ENCODE results near the gene DTNB. TPM values are rescaled to one million over a fixed set of nuclear protein-coding genes. Genes with fewer than 3 reads are reported as not detected.

DTNB gene
- total and polyA plus RNA-seq, 2 donors (not counting 1 experiment from before 2014, with no cell fraction given) = 5.1 to 5.4 TPM

- peak overlapping the region; percentile 75 for H3K4me2 ChIP-seq (ENCODE audit: extremely low read depth, insufficient read depth, low read length)
- no peaks in the 10 kb centered on the region for H4K20me1 ChIP-seq (ENCODE audit: control insufficient read depth, extremely low read depth, insufficient read depth, low read length)
- peaks cover 2% of the 10 kb centered on the region for H3K4me1 ChIP-seq (ENCODE audit: control insufficient read depth, extremely low read depth, insufficient read depth, low read length)
- peak overlapping the region; percentile 33 to 65 (median 42) for H3K4me3 ChIP-seq (replicated peaks in 1 of 4; ENCODE audit: control extremely low read depth in 1 of 4, insufficient read depth in 1 of 4, low read depth in 3 of 4, low read length in 4 of 4)
- no peak overlapping the region for H3K27ac ChIP-seq (ENCODE audit: insufficient read depth, low read length)
- H2AFZ ChIP-seq (ENCODE audit: low read length) = no peak overlapping the region
- no peaks in the 10 kb centered on the region for H3K79me2 ChIP-seq (ENCODE audit: control insufficient read depth, insufficient read depth, low read length)
- no peak for DNase-seq (ENCODE audit: low read depth in 2 of 2)
- H3K36me3 ChIP-seq (ENCODE audit: control insufficient read depth, insufficient read depth, low read length) = no peaks in the 10 kb centered on the region
- H3K9me3 ChIP-seq (ENCODE audit: control insufficient read depth, insufficient read depth, low read depth, low read length) = no peaks in the 10 kb centered on the region
- H3K27me3 ChIP-seq (ENCODE audit: control insufficient read depth, insufficient read depth, low read length) = no peaks in the 10 kb centered on the region
- H3K9ac ChIP-seq (ENCODE audit: insufficient read depth, low read length) = no peak overlapping the region
- TF ChIP-seq EZH2 (IDR thresholded peaks at IDR 0.05; ENCODE audit: low read length, missing control alignments) (no peak), CTCF (conservative IDR thresholded peaks at IDR 0.05 in 1 of 2, IDR thresholded peaks at IDR 0.05 in 1 of 2; ENCODE audit: low read depth in 1 of 2, low read length in 2 of 2) (no peak)
Measured at GRCh38 chr2:25340181-25340921, 333.0 kb downstream of the DTNB start.

GRCh38 chr2:25339791-25340180, 333.6 kb downstream of the DTNB start:
- no peak overlapping the region for H3K9ac ChIP-seq (ENCODE audit: insufficient read depth, low read length)
- DNase-seq (ENCODE audit: low read depth in 2 of 2) = no peak
- no peak overlapping the region for H2AFZ ChIP-seq (ENCODE audit: low read length)
- no peak for TF ChIP-seq EZH2 (IDR thresholded peaks at IDR 0.05; ENCODE audit: low read length, missing control alignments)
- H3K27me3 ChIP-seq (ENCODE audit: control insufficient read depth, insufficient read depth, low read length) = no peaks in the 10 kb centered on the region
- H3K4me1 ChIP-seq (ENCODE audit: control insufficient read depth, extremely low read depth, insufficient read depth, low read length) = peaks cover 2% of the 10 kb centered on the region
- H3K36me3 ChIP-seq (ENCODE audit: control insufficient read depth, insufficient read depth, low read length) = no peaks in the 10 kb centered on the region
- H3K79me2 ChIP-seq (ENCODE audit: control insufficient read depth, insufficient read depth, low read length) = no peaks in the 10 kb centered on the region
- no peaks in the 10 kb centered on the region for H3K9me3 ChIP-seq (ENCODE audit: control insufficient read depth, insufficient read depth, low read depth, low read length)
- H4K20me1 ChIP-seq (ENCODE audit: control insufficient read depth, extremely low read depth, insufficient read depth, low read length) = no peaks in the 10 kb centered on the region
- H3K4me3 ChIP-seq (replicated peaks in 1 of 4; ENCODE audit: control extremely low read depth in 1 of 4, insufficient read depth in 1 of 4, low read depth in 3 of 4, low read length in 4 of 4) = peak overlapping the region in 1 of 4 experiments; percentile 65
- peak overlapping the region; percentile 8 for H3K4me2 ChIP-seq (ENCODE audit: extremely low read depth, insufficient read depth, low read length)
- H3K27ac ChIP-seq (ENCODE audit: insufficient read depth, low read length) = no peak overlapping the region

GRCh38 chr2:25339211-25339674, 334.1 kb downstream of the DTNB start:
- Histone ChIP-seq H3K27me3 (ENCODE audit: control insufficient read depth, insufficient read depth, low read length) (no peaks in the 10 kb centered on the region), H3K4me1 (ENCODE audit: control insufficient read depth, extremely low read depth, insufficient read depth, low read length) (peaks cover 2% of the 10 kb centered on the region), H3K27ac (ENCODE audit: insufficient read depth, low read length) (no peak overlapping the region), H4K20me1 (ENCODE audit: control insufficient read depth, extremely low read depth, insufficient read depth, low read length) (no peaks in the 10 kb centered on the region), H3K4me2 (ENCODE audit: extremely low read depth, insufficient read depth, low read length) (peak overlapping the region; percentile 15), H3K36me3 (ENCODE audit: control insufficient read depth, insufficient read depth, low read length) (no peaks in the 10 kb centered on the region), H3K79me2 (ENCODE audit: control insufficient read depth, insufficient read depth, low read length) (no peaks in the 10 kb centered on the region), H3K9ac (ENCODE audit: insufficient read depth, low read length) (no peak overlapping the region), H2AFZ (ENCODE audit: low read length) (no peak overlapping the region), H3K4me3 (replicated peaks in 1 of 4; ENCODE audit: control extremely low read depth in 1 of 4, insufficient read depth in 1 of 4, low read depth in 3 of 4, low read length in 4 of 4) (no peak overlapping the region), H3K9me3 (ENCODE audit: control insufficient read depth, insufficient read depth, low read depth, low read length) (no peaks in the 10 kb centered on the region)
- DNase-seq (ENCODE audit: low read depth in 2 of 2) = peak in 1 of 2 donors; percentile 13
- TF ChIP-seq EZH2 (IDR thresholded peaks at IDR 0.05; ENCODE audit: low read length, missing control alignments) (no peak), CTCF (conservative IDR thresholded peaks at IDR 0.05 in 1 of 2, IDR thresholded peaks at IDR 0.05 in 1 of 2; ENCODE audit: low read depth in 1 of 2, low read length in 2 of 2) (no peak)

All from fibroblast of lung (primary cell).